GM23248 (cell line): ENCODE data around the gene KRT15.

Experiments used
- EZH2 ChIP-seq: fragments of 200-600 bp; sonication (generic); IDR thresholded peaks from 2 replicates; pipeline ENCODE4 v1.6.1; 2018; ENCODE audit warnings: antibody characterized with exemption, mild to moderate bottlenecking; ENCODE audit not compliant: insufficient read depth, poor library complexity, severe bottlenecking
- EZH2phosphoT487 ChIP-seq: fragments of 200-600 bp; sonication (generic); IDR thresholded peaks from 2 replicates; pipeline ENCODE4 v1.6.1; 2018; ENCODE audit warnings: antibody characterized with exemption, moderate library complexity, mild to moderate bottlenecking, low read depth; ENCODE audit not compliant: insufficient read depth

DNA sequence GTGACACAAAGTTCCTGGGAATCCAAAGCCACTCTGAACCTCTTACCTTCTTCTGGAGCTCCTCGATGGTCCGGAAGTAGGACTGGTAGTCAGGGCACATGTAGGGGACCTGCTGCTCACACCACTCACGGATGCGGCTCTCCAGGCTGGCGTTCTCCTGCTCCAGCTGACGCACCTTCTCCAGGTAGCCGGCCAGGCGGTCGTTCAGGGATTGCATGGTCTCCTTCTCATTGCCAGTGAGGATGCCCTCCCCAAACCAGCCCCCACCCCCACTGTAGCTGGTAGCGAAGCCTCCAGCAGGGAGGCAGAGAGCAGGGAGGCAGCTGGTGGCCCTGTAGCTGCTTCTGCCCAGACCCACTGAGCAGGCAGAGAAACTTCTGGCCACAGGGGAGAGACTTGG is 38.1 kb downstream of the KRT15 start:
- TF ChIP-seq EZH2phosphoT487 = no peak
- TF ChIP-seq EZH2 = no peak
